Measurements from ENCODE around the gene TSC22D1.

The TSC22D1 gene

GRCh38 chr13:44498502-44498901 is 77.6 kb downstream of the TSC22D1 start:
- no peak overlapping the region for H3K4me3 Mint-ChIP-seq
- no peak for ATAC-seq
- no peaks in the 10 kb centered on the region for H3K27me3 Mint-ChIP-seq
- DNase-seq = no peak
- no peak overlapping the region for H3K27ac Mint-ChIP-seq
- peaks cover 5% of the 10 kb centered on the region for H3K4me1 Mint-ChIP-seq
- peaks cover 8 to 10% of the 10 kb centered on the region in 2 donors for H3K9me3 Mint-ChIP-seq

- Mint-ChIP-seq H3K27me3 (no peaks in the 10 kb centered on the region), H3K9me3 (peaks cover 8 to 10% of the 10 kb centered on the region in 2 donors), H3K27ac (peak overlapping the region in 1 of 2 donors; percentile 3), H3K4me1 (peaks cover 5% of the 10 kb centered on the region), H3K4me3 (no peak overlapping the region)
- ATAC-seq (no peak), DNase-seq (no peak)
These were observed 78.3 kb downstream of the TSC22D1 start for GRCh38 chr13:44497801-44498200.

GRCh38 chr13:44493213-44493812 is 82.8 kb downstream of the TSC22D1 start:
- ATAC-seq = no peak
- Mint-ChIP-seq H3K9me3 (peaks cover 8 to 10% of the 10 kb centered on the region in 2 donors), H3K4me3 (no peak overlapping the region), H3K4me1 (peaks cover 5% of the 10 kb centered on the region), H3K27me3 (no peaks in the 10 kb centered on the region), H3K27ac (peak overlapping the region in 1 of 2 donors; percentile 8)
- no peak for DNase-seq

GRCh38 chr13:44489751-44490150 is 86.4 kb downstream of the TSC22D1 start:
- H3K27me3 Mint-ChIP-seq = no peaks in the 10 kb centered on the region
- H3K4me3 Mint-ChIP-seq = no peak overlapping the region
- DNase-seq = no peak
- no peak overlapping the region for H3K27ac Mint-ChIP-seq
- peaks cover 10% of the 10 kb centered on the region for H3K4me1 Mint-ChIP-seq
- H3K9me3 Mint-ChIP-seq = peaks cover 4% of the 10 kb centered on the region in 2 donors
- no peak for ATAC-seq

GRCh38 chr13:44487989-44488388 is 88.1 kb downstream of the TSC22D1 start:
- no peak for DNase-seq
- H3K27ac Mint-ChIP-seq = no peak overlapping the region
- peaks cover 17% of the 10 kb centered on the region for H3K4me1 Mint-ChIP-seq
- H3K4me3 Mint-ChIP-seq = no peak overlapping the region
- no peaks in the 10 kb centered on the region for H3K9me3 Mint-ChIP-seq
- no peak for ATAC-seq
- H3K27me3 Mint-ChIP-seq = no peaks in the 10 kb centered on the region

- DNase-seq = no peak
These were observed 91.5 kb downstream of the TSC22D1 start for GRCh38 chr13:44484562-44485138.

GRCh38 chr13:44474122-44474910 is 101.8 kb downstream of the TSC22D1 start:
- no peaks in the 10 kb centered on the region for H3K9me3 Mint-ChIP-seq
- peak overlapping the region; percentile 17 to 28 for H3K27ac Mint-ChIP-seq

More at GRCh38 chr13:44484562-44485138, 91.5 kb downstream of the TSC22D1 start:
- no peaks in the 10 kb centered on the region for H3K9me3 Mint-ChIP-seq
- ATAC-seq = no peak
- H3K4me3 Mint-ChIP-seq = peak overlapping the region; percentile 56 to 82
- no peaks in the 10 kb centered on the region for H3K27me3 Mint-ChIP-seq
- peaks cover 17% of the 10 kb centered on the region for H3K4me1 Mint-ChIP-seq
- H3K27ac Mint-ChIP-seq = peak overlapping the region; percentile 44 to 93

GRCh38 chr13:44471686-44472085 is 104.4 kb downstream of the TSC22D1 start:
- no peaks in the 10 kb centered on the region for H3K4me1 Mint-ChIP-seq
- no peaks in the 10 kb centered on the region for H3K27me3 Mint-ChIP-seq
- H3K9me3 Mint-ChIP-seq = no peaks in the 10 kb centered on the region
- H3K27ac Mint-ChIP-seq = no peak overlapping the region
- ATAC-seq = no peak
- no peak for DNase-seq
- no peak overlapping the region for H3K4me3 Mint-ChIP-seq

More at GRCh38 chr13:44474122-44474910, 101.8 kb downstream of the TSC22D1 start:
- no peak overlapping the region for H3K4me3 Mint-ChIP-seq
- ATAC-seq (no peak), DNase-seq (no peak)
- H3K27me3 Mint-ChIP-seq = no peaks in the 10 kb centered on the region
- no peaks in the 10 kb centered on the region for H3K4me1 Mint-ChIP-seq

- H3K4me1 Mint-ChIP-seq = no peaks in the 10 kb centered on the region
- no peak overlapping the region for H3K4me3 Mint-ChIP-seq
- peak overlapping the region in 1 of 2 donors; percentile 28 for H3K27ac Mint-ChIP-seq
- H3K27me3 Mint-ChIP-seq = no peaks in the 10 kb centered on the region
- no peaks in the 10 kb centered on the region for H3K9me3 Mint-ChIP-seq
- no peak for ATAC-seq
- DNase-seq = no peak
These were observed 105.2 kb downstream of the TSC22D1 start for GRCh38 chr13:44470638-44471562.

GRCh38 chr13:44468874-44469273 is 107.3 kb downstream of the TSC22D1 start:
- no peak for ATAC-seq
- Mint-ChIP-seq H3K27me3 (no peaks in the 10 kb centered on the region), H3K9me3 (no peaks in the 10 kb centered on the region)

GRCh38 chr13:44465318-44465717 is 110.8 kb downstream of the TSC22D1 start:
- ATAC-seq (no peak), DNase-seq (no peak)
- Mint-ChIP-seq H3K9me3 (no peaks in the 10 kb centered on the region), H3K4me1 (no peaks in the 10 kb centered on the region), H3K27me3 (no peaks in the 10 kb centered on the region), H3K4me3 (no peak overlapping the region), H3K27ac (no peak overlapping the region)

More at GRCh38 chr13:44468874-44469273, 107.3 kb downstream of the TSC22D1 start:
- no peak for DNase-seq
- Mint-ChIP-seq H3K4me1 (no peaks in the 10 kb centered on the region), H3K27ac (no peak overlapping the region), H3K4me3 (no peak overlapping the region)

GRCh38 chr13:44464471-44464870 is 111.7 kb downstream of the TSC22D1 start:
- ATAC-seq (no peak), DNase-seq (no peak)
- Mint-ChIP-seq H3K27ac (no peak overlapping the region), H3K27me3 (no peaks in the 10 kb centered on the region), H3K4me1 (no peaks in the 10 kb centered on the region), H3K9me3 (no peaks in the 10 kb centered on the region), H3K4me3 (no peak overlapping the region)

GRCh38 chr13:44463759-44464158 is 112.4 kb downstream of the TSC22D1 start:
- DNase-seq = no peak
- H3K27ac Mint-ChIP-seq = no peak overlapping the region
- no peaks in the 10 kb centered on the region for H3K27me3 Mint-ChIP-seq
- H3K9me3 Mint-ChIP-seq = no peaks in the 10 kb centered on the region
- H3K4me1 Mint-ChIP-seq = peaks cover 4% of the 10 kb centered on the region
- no peak overlapping the region for H3K4me3 Mint-ChIP-seq
- no peak for ATAC-seq

- ATAC-seq = no peak
- H3K4me3 Mint-ChIP-seq = no peak overlapping the region
These were observed 116.5 kb downstream of the TSC22D1 start for GRCh38 chr13:44459674-44460073.

GRCh38 chr13:44458313-44458975 is 117.7 kb downstream of the TSC22D1 start:
- Mint-ChIP-seq H3K4me3 (no peak overlapping the region), H3K27me3 (no peaks in the 10 kb centered on the region), H3K9me3 (no peaks in the 10 kb centered on the region), H3K27ac (no peak overlapping the region), H3K4me1 (peaks cover 15% of the 10 kb centered on the region)
- DNase-seq (no peak), ATAC-seq (no peak)

More at GRCh38 chr13:44459674-44460073, 116.5 kb downstream of the TSC22D1 start:
- no peak overlapping the region for H3K27ac Mint-ChIP-seq
- no peaks in the 10 kb centered on the region for H3K27me3 Mint-ChIP-seq
- DNase-seq = no peak
- H3K9me3 Mint-ChIP-seq = no peaks in the 10 kb centered on the region
- peaks cover 15% of the 10 kb centered on the region for H3K4me1 Mint-ChIP-seq
